ENCODE measurements around the gene TMEM8B. TPM values are rescaled to one million over a fixed set of nuclear protein-coding genes. Genes with fewer than 3 reads are reported as not detected.

TMEM8B gene
- total and polyA plus RNA-seq, 2 of the 8 experiments (the other 6 are each of a cell fraction or from before 2014, with no cell fraction given): 7.5 to 10.4 TPM

DNA sequence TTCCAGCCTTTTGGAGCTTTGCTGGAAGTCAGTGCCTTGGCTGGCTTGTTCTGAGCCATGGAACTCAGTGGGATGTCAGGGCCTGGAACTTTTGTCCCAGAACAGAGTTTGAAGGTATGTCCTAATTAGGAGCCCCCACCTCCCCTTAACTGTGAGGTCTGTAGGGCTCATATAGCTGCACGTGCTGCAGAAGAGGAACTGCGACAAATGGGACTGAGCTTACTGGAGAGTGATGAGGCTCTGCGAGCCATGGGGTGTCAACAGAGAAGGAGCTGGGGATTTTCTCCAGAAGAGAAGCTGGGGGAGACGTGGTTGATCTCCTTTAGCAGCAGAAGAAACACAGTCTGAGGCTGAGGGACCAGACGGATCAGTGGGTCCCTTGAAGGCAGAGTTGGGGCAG lies 10.9 kb downstream of the TMEM8B start:
- H4K20me1 ChIP-seq (replicated peaks in 1 of 2; ENCODE audit: control insufficient read depth in 1 of 2, insufficient read depth in 2 of 2, low read length in 2 of 2): no peaks in the 10 kb centered on the region
- FAIRE-seq: no peak
- H4K5ac ChIP-seq (ENCODE audit: insufficient read length, low read depth, low read length): no peak overlapping the region
- no peak overlapping the region for H2AFZ ChIP-seq (ENCODE audit: low read length)
- POLR2A ChIA-PET (ENCODE audit: partially characterized antibody): interaction anchor here (1.0 to 1.4 kb wide), 2 partner anchors 19 to 24 kb away, joined by 3 read pairs; no protein-coding TSS in a partner anchor
- H3K14ac ChIP-seq (ENCODE audit: insufficient read length): no peak overlapping the region
- H4K91ac ChIP-seq (replicated peaks; ENCODE audit: insufficient read length, low read length): no peak overlapping the region
- whole genome bisulfite sequencing, 2 experiments (ENCODE audit: extremely low coverage in 1 of 2, insufficient coverage in 1 of 2, insufficient read length in 1 of 2, insufficient replicate concordance in 2 of 2, low coverage in 1 of 2, low lambda C conversion rate in 2 of 2, missing lambda C conversion rate in 1 of 2): 86% methylated on average over 5 of the region's 5 CpGs; no CpG with 5 or more reads in 1 of the 2 experiments
- H2BK20ac ChIP-seq (ENCODE audit: low read length): no peak overlapping the region
- H3K9ac ChIP-seq (replicated peaks in 1 of 4; ENCODE audit: extremely low read depth in 1 of 4, low read depth in 3 of 4, low read length in 3 of 4): no peak overlapping the region
- no peaks in the 10 kb centered on the region for H3K79me2 ChIP-seq (ENCODE audit: control insufficient read depth in 1 of 2, insufficient read depth in 2 of 2, low read length in 2 of 2)
- CTCF ChIA-PET (ENCODE audit: partially characterized antibody): interaction anchor here (0.7 to 16.5 kb wide), 5 partner anchors 15 to 50 kb away, joined by 3 to 172 read pairs (median 4); partner anchors contain the start of genes FAM221B and TMEM8B
- H3K23me2 ChIP-seq (ENCODE audit: low read depth, low read length): no peaks in the 10 kb centered on the region
- H2BK15ac ChIP-seq (ENCODE audit: low read length): no peak overlapping the region
- no peak overlapping the region for H3K4me3 ChIP-seq (ENCODE audit: extremely low read depth in 1 of 4, insufficient read depth in 2 of 4, low read depth in 3 of 4, low read length in 4 of 4)
- H3K27ac ChIP-seq (ENCODE audit: low read depth, low read length): no peak overlapping the region
- no peak overlapping the region for H4K8ac ChIP-seq (ENCODE audit: extremely low read depth, insufficient read depth, low read length)
- H3K4me2 ChIP-seq (ENCODE audit: insufficient read depth in 1 of 2, low read depth in 2 of 2, low read length in 2 of 2): no peak overlapping the region
- H3K79me1 ChIP-seq (ENCODE audit: low read depth, low read length): no peaks in the 10 kb centered on the region
- no peak overlapping the region for H2BK12ac ChIP-seq (ENCODE audit: low read depth, low read length)
- no peak overlapping the region for H3K4ac ChIP-seq (replicated peaks; ENCODE audit: insufficient read length, low read depth, low read length)
- H3K9me3 ChIP-seq (ENCODE audit: insufficient read depth in 2 of 2, low read depth in 1 of 2, low read length in 1 of 2): no peaks in the 10 kb centered on the region
- no peak for DNase-seq (ENCODE audit: low read depth in 1 of 2, low spot score in 2 of 2)
- no peak overlapping the region for H2BK120ac ChIP-seq (replicated peaks; ENCODE audit: low read depth, low read length)
- H3K56ac ChIP-seq (replicated peaks; ENCODE audit: insufficient read length, low read depth, low read length): no peak overlapping the region
- H3K27me3 ChIP-seq (replicated peaks in 1 of 4; ENCODE audit: control insufficient read depth in 3 of 4, extremely low read depth in 1 of 4, insufficient read depth in 3 of 4, low read length in 3 of 4): no peaks in the 10 kb centered on the region; a peak in 1 of 7 replicates
- TF ChIP-seq RNF2 (IDR thresholded peaks at IDR 0.05; ENCODE audit: borderline replicate concordance, low read depth, low read length, missing control alignments, poor library complexity, severe bottlenecking) (no peak), CTBP2 (IDR thresholded peaks at IDR 0.05; ENCODE audit: borderline replicate concordance, insufficient read depth, insufficient read length, low read length) (no peak), SAP30 (IDR thresholded peaks at IDR 0.05; ENCODE audit: insufficient read depth, insufficient replicate concordance, low read length) (no peak), TCF12 (IDR thresholded peaks at IDR 0.05; ENCODE audit: low read depth, low read length) (no peak), EP300 (IDR thresholded peaks at IDR 0.05; ENCODE audit: borderline replicate concordance in 1 of 2, low read depth in 2 of 2, low read length in 2 of 2) (no peak), ZNF274 (IDR thresholded peaks at IDR 0.05; ENCODE audit: borderline replicate concordance, extremely low read depth, low read length) (no peak), SIRT6 (IDR thresholded peaks at IDR 0.05; ENCODE audit: low read length) (no peak), FOSL1 (IDR thresholded peaks at IDR 0.05; ENCODE audit: insufficient read depth, low read depth, low read length) (no peak), SRF (IDR thresholded peaks at IDR 0.05; ENCODE audit: low read depth, low read length) (no peak), KDM4A (IDR thresholded peaks at IDR 0.05; ENCODE audit: low read depth, low read length, severe bottlenecking) (no peak)
- TF ChIP-seq, protein P1, sequence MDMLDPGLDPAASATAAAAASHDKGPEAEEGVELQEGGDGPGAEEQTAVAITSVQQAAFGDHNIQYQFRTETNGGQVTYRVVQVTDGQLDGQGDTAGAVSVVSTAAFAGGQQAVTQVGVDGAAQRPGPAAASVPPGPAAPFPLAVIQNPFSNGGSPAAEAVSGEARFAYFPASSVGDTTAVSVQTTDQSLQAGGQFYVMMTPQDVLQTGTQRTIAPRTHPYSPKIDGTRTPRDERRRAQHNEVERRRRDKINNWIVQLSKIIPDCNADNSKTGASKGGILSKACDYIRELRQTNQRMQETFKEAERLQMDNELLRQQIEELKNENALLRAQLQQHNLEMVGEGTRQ (IDR thresholded peaks at IDR 0.05; ENCODE audit: low read length): no peak
- no peak overlapping the region for H2AK5ac ChIP-seq (ENCODE audit: low read depth, low read length)
- no peak overlapping the region for H3K18ac ChIP-seq (ENCODE audit: extremely low read depth, low read length)
- H3K36me3 ChIP-seq (ENCODE audit: control insufficient read depth in 2 of 4, insufficient read depth in 4 of 4, low read length in 3 of 4): no peaks in the 10 kb centered on the region
- no peak overlapping the region for H3K23ac ChIP-seq (ENCODE audit: insufficient read length)
- peaks cover 2 to 11% (median 8%) of the 10 kb centered on the region in 4 experiments for H3K4me1 ChIP-seq (replicated peaks in 1 of 4; ENCODE audit: control insufficient read depth in 3 of 4, insufficient read depth in 4 of 4, low read length in 3 of 4)
- no peak overlapping the region for H2BK5ac ChIP-seq (ENCODE audit: low read depth, low read length)
